NCI-H146 treated with DMSO at 0.1 percent for 48 hours (cell line): ENCODE data around the gene NR1H3.
"Not testable (repeated sequence)": the region's sequence is repeated elsewhere in the genome, so short reads cannot be mapped to it uniquely, and the experiment has no call there.

Source experiments
- DNase-seq: peaks from one replicate; lab custom pipeline; 2025; ENCODE audit not compliant: unreplicated experiment; lab: John Stamatoyannopoulos, UW

NR1H3 gene

GRCh38 chr11:47302853-47303252 lies 45.1 kb downstream of the NR1H3 start:
- no peak for DNase-seq

GRCh38 chr11:47305734-47306483 lies 48.1 kb downstream of the NR1H3 start:
- DNase-seq, result no peak

GRCh38 chr11:47306484-47306844 lies 48.7 kb downstream of the NR1H3 start:
- DNase-seq, result no peak

GRCh38 chr11:47308050-47308823 lies 50.4 kb downstream of the NR1H3 start:
- DNase-seq, result no peak

GRCh38 chr11:47314992-47315391 lies 57.2 kb downstream of the NR1H3 start:
- DNase-seq, result no peak

GRCh38 chr11:47316501-47316900 lies 58.7 kb downstream of the NR1H3 start:
- DNase-seq, result not testable (repeated sequence)

GRCh38 chr11:47317064-47317828 lies 59.5 kb downstream of the NR1H3 start:
- no peak for DNase-seq

- DNase-seq, result no peak
Observed at GRCh38 chr11:47318166-47318565, 60.4 kb downstream of the NR1H3 start.
